K562 (cell line): Measurements from ENCODE around the gene ROPN1L. TPM values are rescaled to one million over a fixed set of nuclear protein-coding genes. Genes with fewer than 3 reads are reported as not detected.
A peak's percentile ranks its signal among the peaks of the same experiment; 100 is the strongest.

ENCODE experiments used
- ATAC-seq: fragments of 200-7000 bp; cut with Tn5 transposase; 3 replicates; pipeline ENCODE4 v1.9.1; 2020; ENCODE audit warnings: moderate library complexity
- BruUV-seq: library from RNA; stranded (reverse); fragments of 400-500 nt; replicated peaks from 2 replicates; lab custom pipeline; 2021; lab: Mats Ljungman, UMichigan
- CTCF ChIA-PET: fragments of 300-600 bp; formaldehyde crosslinking; extraction: SDS; loops from one replicate; lab custom pipeline; 2021; ENCODE audit warnings: low intra/inter-chr PET ratio; lab: Yijun Ruan, JAX
- POLR2A ChIA-PET: fragments of 300-600, 350-650 bp; sonication (Branson Sonifier 250); formaldehyde crosslinking; extraction: SDS; loops from one replicate; lab custom pipeline; 2021; ENCODE audit warnings: antibody characterized with exemption, inconsistent platforms; lab: Yijun Ruan, JAX
- DNase-seq, 4 experiments: peaks; one replicate each; pipeline versions ENCODE4 v3.0.0 to v3.0.0-alpha.2; 2011 to 2018; ENCODE audit warnings: low spot score in 3 of 4, mixed read lengths in 3 of 4; ENCODE audit errors: extremely low read depth in 1 of 4
- FAIRE-seq: peaks from 2 replicates; lab custom pipeline; 2011; peaks lifted over from hg19 to GRCh38; lab: Jason Lieb, UNC
- H2AFZ ChIP-seq: 2 replicates; pipeline ENCODE4 v1.6.0; 2011; ENCODE audit warnings: low read depth, low read length, control low read depth, inconsistent platforms
- H3K27ac ChIP-seq: fragments of 200-600 bp; 3 replicates; pipeline ENCODE4 v1.8.0; 2011; ENCODE audit warnings: low read depth, mild to moderate bottlenecking, control low read depth, inconsistent platforms, low read length, moderate library complexity, mixed read lengths; ENCODE audit errors: extremely low read depth
- H3K27me3 ChIP-seq, 2 experiments: fragments of 300-600 bp in 1 of 2; 2 replicates in 1 of 2; 3 replicates in 1 of 2; pipeline versions ENCODE4 v1.6.0 to v1.8.0; 2011; ENCODE audit warnings: inconsistent platforms in 2 of 2, low read length in 2 of 2, mild to moderate bottlenecking in 1 of 2, mixed read lengths in 1 of 2, moderate library complexity in 1 of 2; ENCODE audit not compliant: control insufficient read depth in 2 of 2, insufficient read depth in 2 of 2
- H3K36me3 ChIP-seq: fragments of 300-600 bp; 3 replicates; pipeline ENCODE4 v1.8.0; 2011; ENCODE audit warnings: mild to moderate bottlenecking, low read length, inconsistent platforms; ENCODE audit not compliant: control insufficient read depth, insufficient read depth
- H3K4me1 ChIP-seq, 2 experiments: fragments of 200-600 bp in 1 of 2; replicated peaks in 1 of 2; 2 replicates in 1 of 2; 3 replicates in 1 of 2; pipeline versions ENCODE4 v1.5.1 to v1.8.0; 2011; ENCODE audit warnings: inconsistent platforms in 2 of 2, low read length in 2 of 2, mild to moderate bottlenecking in 1 of 2, mixed read lengths in 1 of 2, moderate library complexity in 1 of 2; ENCODE audit not compliant: control insufficient read depth in 2 of 2, insufficient read depth in 2 of 2
- H3K4me2 ChIP-seq: 2 replicates; pipeline ENCODE4 v1.6.1; 2011; ENCODE audit warnings: low read length, control low read depth, inconsistent platforms, mixed read lengths; ENCODE audit not compliant: insufficient read depth
- H3K4me3 ChIP-seq: fragments of 200-600 bp; sonication (generic), shearing (Covaris generic); 2 replicates; pipeline ENCODE4 v1.5.1; 2016; ENCODE audit warnings: control low read depth, inconsistent platforms
- H3K79me2 ChIP-seq: fragments of 200-600 bp; 3 replicates; pipeline ENCODE4 v1.8.0; 2011; ENCODE audit warnings: low read length, inconsistent platforms; ENCODE audit not compliant: control insufficient read depth, insufficient read depth
- H3K9ac ChIP-seq, 2 experiments: 2 replicates each; pipeline versions ENCODE4 v1.6.0 to v1.6.1; 2011; ENCODE audit warnings: low read depth in 2 of 2, low read length in 2 of 2, control low read depth in 1 of 2, inconsistent platforms in 1 of 2, mild to moderate bottlenecking in 1 of 2, mixed read lengths in 1 of 2; ENCODE audit not compliant: insufficient read depth in 1 of 2
- H3K9me1 ChIP-seq: one replicate; pipeline ENCODE4 v1.6.0; 2011; ENCODE audit warnings: inconsistent platforms, mild to moderate bottlenecking, low read length, moderate library complexity; ENCODE audit not compliant: control insufficient read depth, insufficient read depth
- H3K9me3 ChIP-seq: replicated peaks from 2 replicates; pipeline ENCODE4 v1.5.1; 2011; ENCODE audit warnings: low read depth, low read length, inconsistent platforms; ENCODE audit not compliant: control insufficient read depth, insufficient read depth
- H4K20me1 ChIP-seq: replicated peaks from 2 replicates; pipeline ENCODE4 v1.6.1; 2011; ENCODE audit warnings: low read length, inconsistent platforms, mixed read lengths; ENCODE audit not compliant: control insufficient read depth, insufficient read depth
- ARNT ChIP-seq, 2 experiments: fragments of 450-650 bp; IDR thresholded peaks; 2 replicates each; pipeline ENCODE4 v1.6.1; 2016; ENCODE audit warnings: mild to moderate bottlenecking in 1 of 2
- CTCF ChIP-seq, 3 experiments: IDR thresholded peaks in 2 of 3; conservative IDR thresholded peaks in 1 of 3; 2 replicates each; pipeline ENCODE4 v1.5.1; 2011 to 2012; ENCODE audit warnings: low read length in 3 of 3, mild to moderate bottlenecking in 3 of 3, control low read depth in 2 of 3, improper control_type of control experiment in 1 of 3, inconsistent platforms in 1 of 3, low read depth in 1 of 3, mixed read lengths in 1 of 3, moderate library complexity in 1 of 3; ENCODE audit not compliant: insufficient read depth in 2 of 3
- CTCFL ChIP-seq: IDR thresholded peaks from 2 replicates; pipeline ENCODE4 v1.6.1; 2011; ENCODE audit warnings: borderline replicate concordance, low read depth, mild to moderate bottlenecking, moderate library complexity, low read length; ENCODE audit not compliant: insufficient read depth, poor library complexity, severe bottlenecking
- MCM3 ChIP-seq: fragments of 450-650 bp; IDR thresholded peaks from 2 replicates; pipeline ENCODE4 v1.6.1; 2016
- NFIC ChIP-seq: fragments of 450-650 bp; IDR thresholded peaks from 2 replicates; pipeline ENCODE4 v1.6.1; 2017; ENCODE audit warnings: mild to moderate bottlenecking, inconsistent platforms
- POLR2H ChIP-seq: IDR thresholded peaks from 2 replicates; pipeline ENCODE4 v1.6.1; 2016; ENCODE audit warnings: missing genetic modification characterization, low read depth, mild to moderate bottlenecking, control low read depth, missing compliant biosample characterization, moderate library complexity
- RAD21 ChIP-seq, 2 experiments: fragments of 250-450 bp in 1 of 2; fragments of 450-650 bp in 1 of 2; sonication (Bioruptor Pico) in 1 of 2; formaldehyde crosslinking in 1 of 2; IDR thresholded peaks in 1 of 2; conservative IDR thresholded peaks in 1 of 2; 2 replicates each; pipeline versions ENCODE4 v1.4.0 to v1.8.0; 2020 to 2022; ENCODE audit warnings: mild to moderate bottlenecking in 2 of 2, moderate library complexity in 1 of 2
- XRCC5 ChIP-seq: fragments of 200-400 bp; formaldehyde crosslinking; IDR thresholded peaks from 2 replicates; pipeline ENCODE4 v1.6.1; 2017; ENCODE audit warnings: low read depth, mild to moderate bottlenecking, low read length
- YY1 ChIP-seq, 3 experiments: IDR thresholded peaks; 2 replicates each; pipeline ENCODE4 v1.6.1; 2011; ENCODE audit warnings: low read length in 2 of 3, mild to moderate bottlenecking in 2 of 3, moderate library complexity in 2 of 3, borderline replicate concordance in 1 of 3, control low read depth in 1 of 3, low read depth in 1 of 3; ENCODE audit not compliant: insufficient read depth in 3 of 3, insufficient replicate concordance in 2 of 3, control insufficient read depth in 1 of 3, insufficient read length in 1 of 3; ENCODE audit errors: extremely low read depth in 1 of 3
- ZNF57 ChIP-seq: fragments of 450-650 bp; formaldehyde crosslinking; IDR thresholded peaks from 2 replicates; pipeline ENCODE4 v1.4.0; 2020; ENCODE audit warnings: mild to moderate bottlenecking, moderate library complexity
- WGBS: fragments of 100-300 bp; shearing (Covaris generic); methylation state at CpG from one replicate; pipeline ENCODE4 v1.1.6; 2016; ENCODE audit warnings: low coverage, mixed read lengths; ENCODE audit not compliant: insufficient coverage; ENCODE audit errors: missing lambda C conversion rate; 5-methylcytosine and 5-hydroxymethylcytosine counted together
- in situ Hi-C: fragments of 300-500 bp; cut with MboI; formaldehyde crosslinking; loops from 4 replicates; pipeline ENCODE4 v1.15.0; 2018; ENCODE audit warnings: inconsistent platforms, mixed read lengths
- intact Hi-C: fragments of 100-400 bp; cut with micrococcal nuclease; formaldehyde crosslinking; loops from 2 replicates; pipeline ENCODE4 v1.14.2; 2022
- polyA plus RNA-seq, 8 experiments: library from polyadenylated mRNA; depleted of rRNA in 4 of 8; stranded (reverse) in 5 of 8; unstranded in 3 of 8; fragments of >200 nt; fragmentation: Nextera tagmentation in 2 of 8; fragmentation: Illumina TruSeq in 1 of 8; extraction: Ambion mirVana in 2 of 8; extraction: Trizol in 1 of 8; gene quantifications; 2 replicates each; pipeline versions ENCODE4 v1.2.1 to v1.2.3, GENCODE V29; 2011 to 2014; ENCODE audit warnings: inconsistent platforms in 1 of 8, missing spikeins in 1 of 8
- total RNA-seq, 7 experiments: library from RNA; depleted of rRNA in 6 of 7; stranded (reverse); fragments of >200 nt in 6 of 7; fragmentation: Illumina TruSeq in 2 of 7; extraction: Trizol in 2 of 7; gene quantifications; 2 replicates each; pipeline versions ENCODE4 v1.2.1 to v1.2.3, GENCODE V29; 2011 to 2021; ENCODE audit warnings: low replicate concordance in 1 of 7

ROPN1L gene
- total and polyA plus RNA-seq, 9 of the 15 experiments (the other 6 are each of a cell fraction or from before 2014, with no cell fraction given) = 0.04 to 0.85 (median 0.24) TPM; not detected in 3

- TF ChIP-seq ZNF57 = no peak
These were observed 18.7 kb upstream of the ROPN1L start (continued) for GRCh38 chr5:10423022-10423421.

GRCh38 chr5:10424124-10424731 lies 17.5 kb upstream of the ROPN1L start:
- no TSS peak for BruUV-seq
- H3K4me2 ChIP-seq = no peak overlapping the region
- H3K4me1 ChIP-seq = peaks cover 0 to 7% of the 10 kb centered on the region in 2 experiments; a peak in 3 of 5 replicates
- WGBS = 79% methylated on average over 6 of the region's 6 CpGs
- no peak overlapping the region for H2AFZ ChIP-seq
- intact Hi-C loops = no loop called here
- FAIRE-seq (no peak), ATAC-seq (peak; percentile 77)
- no peaks in the 10 kb centered on the region for H3K27me3 ChIP-seq
- no peaks in the 10 kb centered on the region for H3K9me1 ChIP-seq
- no peak for TF ChIP-seq MCM3
- TF ChIP-seq POLR2H = 0 out of 2 replicates have a peak, but pooled peaks have one; percentile 3
- TF ChIP-seq YY1 (IDR thresholded peaks at IDR 0.05; ENCODE audit: borderline replicate concordance in 1 of 3, control insufficient read depth in 1 of 3, extremely low read depth in 1 of 3, insufficient read depth in 3 of 3, insufficient read length in 1 of 3, insufficient replicate concordance in 2 of 3, low read depth in 1 of 3, low read length in 2 of 3) = no peak
- 0 out of 4 replicates have a peak, but pooled peaks of 1 of the 2 experiments have one; percentile 0 for TF ChIP-seq ARNT (IDR thresholded peaks at IDR 0.05)
- TF ChIP-seq NFIC = no peak
- TF ChIP-seq CTCFL = peak; percentile 53
- TF ChIP-seq CTCF (IDR thresholded peaks at IDR 0.05 in 2 of 3, conservative IDR thresholded peaks at IDR 0.05 in 1 of 3; ENCODE audit: insufficient read depth in 2 of 3, low read depth in 1 of 3, low read length in 3 of 3) = peak; percentile 42 to 52 (median 47); a peak in 5 of 6 replicates
- no peak for TF ChIP-seq XRCC5
- peak; percentile 7 to 50; a peak in 2 of 4 replicates for TF ChIP-seq RAD21 (CRISPR knock-in tag; conservative IDR thresholded peaks at IDR 0.05 in 1 of 2, IDR thresholded peaks at IDR 0.05 in 1 of 2)
- TF ChIP-seq, all 486 proteins: peak for 5
- ChIA-PET CTCF (interaction anchor here (2.4 kb wide), 1 partner anchor 141 kb away, joined by 6 read pairs; no protein-coding TSS in a partner anchor), POLR2A (interaction anchor here (1.0 to 2.0 kb wide), 5 partner anchors 9 to 203 kb away, joined by 3 to 6 read pairs (median 4); no protein-coding TSS in a partner anchor)
- peak in 1 of 4 experiments; percentile 41 for DNase-seq
- H3K9me3 ChIP-seq = no peaks in the 10 kb centered on the region
- no peak overlapping the region for H3K4me3 ChIP-seq
- no peak overlapping the region for H3K9ac ChIP-seq
- H3K36me3 ChIP-seq = peaks cover 98% of the 10 kb centered on the region
- in situ Hi-C loops = no loop called here
- no peaks in the 10 kb centered on the region for H4K20me1 ChIP-seq
- no peaks in the 10 kb centered on the region for H3K79me2 ChIP-seq
- H3K27ac ChIP-seq = no peak overlapping the region
